ENCODE measurements around the gene CFAP54. TPM values are rescaled to one million over a fixed set of nuclear protein-coding genes. Genes with fewer than 3 reads are reported as not detected.

The CFAP54 gene
- total RNA-seq, 4 donors from 2014 or later = 1.3 to 14.2 (median 6.2) TPM

- H3K4me3 ChIP-seq = no peak overlapping the region
- H3K27me3 ChIP-seq = no peaks in the 10 kb centered on the region
- no peaks in the 10 kb centered on the region for H3K4me1 ChIP-seq
- DNase-seq = no peak
- no peaks in the 10 kb centered on the region for H3K36me3 ChIP-seq
- no peaks in the 10 kb centered on the region for H3K9me3 ChIP-seq
- H3K27ac ChIP-seq = no peak overlapping the region
- intact Hi-C loops (cut with DNase I; ENCODE audit: low total_unique reads) = no loop called here
- TF ChIP-seq CTCF (IDR thresholded peaks at IDR 0.05) = no peak
- TF ChIP-seq POLR2A (IDR thresholded peaks at IDR 0.05) = no peak
Measured at GRCh38 chr12:96522690-96523089, 33.3 kb downstream of the CFAP54 start.

GRCh38 chr12:96526110-96526509 lies 36.7 kb downstream of the CFAP54 start:
- Histone ChIP-seq H3K4me1 (no peaks in the 10 kb centered on the region), H3K27me3 (no peaks in the 10 kb centered on the region), H3K9me3 (no peaks in the 10 kb centered on the region), H3K27ac (no peak overlapping the region), H3K36me3 (no peaks in the 10 kb centered on the region), H3K4me3 (no peak overlapping the region)
- TF ChIP-seq POLR2A (IDR thresholded peaks at IDR 0.05) (no peak), CTCF (IDR thresholded peaks at IDR 0.05) (no peak)
- no peak for DNase-seq
- intact Hi-C loops (cut with DNase I; ENCODE audit: low total_unique reads) = no loop called here

- TF ChIP-seq CTCF (IDR thresholded peaks at IDR 0.05) (no peak), POLR2A (IDR thresholded peaks at IDR 0.05) (no peak)
- intact Hi-C loops (cut with DNase I; ENCODE audit: low total_unique reads) = no loop called here
- no peaks in the 10 kb centered on the region for H3K9me3 ChIP-seq
- no peak overlapping the region for H3K27ac ChIP-seq
- no peaks in the 10 kb centered on the region for H3K36me3 ChIP-seq
- no peak for DNase-seq
- no peaks in the 10 kb centered on the region for H3K4me1 ChIP-seq
- H3K4me3 ChIP-seq = no peak overlapping the region
- H3K27me3 ChIP-seq = no peaks in the 10 kb centered on the region
Measured at GRCh38 chr12:96529912-96530311, 40.5 kb downstream of the CFAP54 start.

- H3K9me3 ChIP-seq = no peaks in the 10 kb centered on the region
- H3K4me3 ChIP-seq = no peak overlapping the region
- H3K27me3 ChIP-seq = no peaks in the 10 kb centered on the region
- H3K27ac ChIP-seq = no peak overlapping the region
- H3K36me3 ChIP-seq = no peaks in the 10 kb centered on the region
- TF ChIP-seq POLR2A (IDR thresholded peaks at IDR 0.05) = no peak
- TF ChIP-seq CTCF (IDR thresholded peaks at IDR 0.05) = no peak
- intact Hi-C loops (cut with DNase I; ENCODE audit: low total_unique reads) = no loop called here
- DNase-seq = no peak
- H3K4me1 ChIP-seq = no peaks in the 10 kb centered on the region
Measured at GRCh38 chr12:96534339-96534738, 45.0 kb downstream of the CFAP54 start.

GRCh38 chr12:96548384-96548783 lies 59.0 kb downstream of the CFAP54 start:
- Histone ChIP-seq H3K4me1 (no peaks in the 10 kb centered on the region), H3K27me3 (no peaks in the 10 kb centered on the region), H3K36me3 (no peaks in the 10 kb centered on the region), H3K4me3 (no peak overlapping the region), H3K9me3 (no peaks in the 10 kb centered on the region), H3K27ac (no peak overlapping the region)
- no peak for DNase-seq
- intact Hi-C loops (cut with DNase I; ENCODE audit: low total_unique reads) = no loop called here
- TF ChIP-seq POLR2A (IDR thresholded peaks at IDR 0.05) (no peak), CTCF (IDR thresholded peaks at IDR 0.05) (no peak)

All from uterus (tissue), 4 donors.